GM13977 (cell line): Measurements from ENCODE around the gene SERPINB8.
A peak's percentile ranks its signal among the peaks of the same experiment; 100 is the strongest.

ENCODE experiments used
- DNase-seq: peaks from one replicate; pipeline ENCODE4 v3.0.0; 2012; ENCODE audit warnings: low spot score
- CTCF ChIP-seq: IDR thresholded peaks from 2 replicates; pipeline ENCODE4 v1.5.1; 2012; ENCODE audit warnings: mild to moderate bottlenecking, control low read depth; ENCODE audit not compliant: insufficient read depth; ENCODE audit errors: extremely low read depth, missing control alignments
- in situ Hi-C: fragments of 300-500 bp; cut with MboI; formaldehyde crosslinking; loops from one replicate; pipeline ENCODE4 v1.12.0; 2022; ENCODE audit warnings: low sequenced_read_pairs, low pct_unique_long_range_greater_than_20kb, mixed read lengths, inconsistent platforms; ENCODE audit not compliant: unreplicated experiment

SERPINB8 gene

GRCh38 chr18:63997606-63998005, 27.7 kb downstream of the SERPINB8 start:
- no peak for DNase-seq
- in situ Hi-C loops, result no loop called here
- TF ChIP-seq CTCF, result no peak

- no peak for TF ChIP-seq CTCF
- in situ Hi-C loops, result no loop called here
- no peak for DNase-seq
Observed at GRCh38 chr18:63999871-64000270, 30.0 kb downstream of the SERPINB8 start.

- no peak for DNase-seq
- in situ Hi-C loops, result no loop called here
- TF ChIP-seq CTCF, result no peak
Observed at GRCh38 chr18:64002581-64002980, 32.7 kb downstream of the SERPINB8 start.

GRCh38 chr18:64009305-64009704, 39.4 kb downstream of the SERPINB8 start:
- DNase-seq, result no peak
- no peak for TF ChIP-seq CTCF
- in situ Hi-C loops, result no loop called here

GRCh38 chr18:64011513-64011912, 41.6 kb downstream of the SERPINB8 start:
- no peak for DNase-seq
- in situ Hi-C loops, result no loop called here
- no peak for TF ChIP-seq CTCF

DNA sequence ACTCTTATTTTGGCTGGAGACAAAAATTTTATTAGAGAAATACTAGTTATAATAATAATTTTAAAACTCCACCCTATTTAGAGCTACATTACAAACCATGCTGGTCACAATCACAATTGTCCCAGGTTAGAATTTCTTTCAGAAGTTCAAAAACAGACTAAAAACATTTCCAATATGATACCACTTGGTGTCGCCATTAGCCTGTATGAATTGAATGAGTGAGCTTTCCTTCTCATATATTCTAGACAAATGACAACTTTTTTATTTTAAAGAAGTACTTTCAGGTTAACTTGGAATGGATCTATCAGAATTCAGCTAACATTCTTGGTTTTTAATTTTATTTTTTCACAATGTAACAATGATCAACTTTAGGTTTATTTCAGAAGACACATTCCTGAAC, 48.0 kb downstream of the SERPINB8 start:
- in situ Hi-C loops, result no loop called here
- TF ChIP-seq CTCF, result peak; percentile 48
- DNase-seq, result peak; percentile 38
